HG03025 (cell line): ENCODE measurements around the gene SIDT2.
"Not testable (repeated sequence)": the region's sequence is repeated elsewhere in the genome, so short reads cannot be mapped to it uniquely, and the experiment has no call there.

Experiments
- ATAC-seq: cut with Tn5 transposase; IDR thresholded peaks from one replicate; pipeline ENCODE4 v1.9.1; 2021; ENCODE audit warnings: mild to moderate bottlenecking, moderate library complexity; ENCODE audit not compliant: unreplicated experiment, low FRiP score

SIDT2 gene

DNA sequence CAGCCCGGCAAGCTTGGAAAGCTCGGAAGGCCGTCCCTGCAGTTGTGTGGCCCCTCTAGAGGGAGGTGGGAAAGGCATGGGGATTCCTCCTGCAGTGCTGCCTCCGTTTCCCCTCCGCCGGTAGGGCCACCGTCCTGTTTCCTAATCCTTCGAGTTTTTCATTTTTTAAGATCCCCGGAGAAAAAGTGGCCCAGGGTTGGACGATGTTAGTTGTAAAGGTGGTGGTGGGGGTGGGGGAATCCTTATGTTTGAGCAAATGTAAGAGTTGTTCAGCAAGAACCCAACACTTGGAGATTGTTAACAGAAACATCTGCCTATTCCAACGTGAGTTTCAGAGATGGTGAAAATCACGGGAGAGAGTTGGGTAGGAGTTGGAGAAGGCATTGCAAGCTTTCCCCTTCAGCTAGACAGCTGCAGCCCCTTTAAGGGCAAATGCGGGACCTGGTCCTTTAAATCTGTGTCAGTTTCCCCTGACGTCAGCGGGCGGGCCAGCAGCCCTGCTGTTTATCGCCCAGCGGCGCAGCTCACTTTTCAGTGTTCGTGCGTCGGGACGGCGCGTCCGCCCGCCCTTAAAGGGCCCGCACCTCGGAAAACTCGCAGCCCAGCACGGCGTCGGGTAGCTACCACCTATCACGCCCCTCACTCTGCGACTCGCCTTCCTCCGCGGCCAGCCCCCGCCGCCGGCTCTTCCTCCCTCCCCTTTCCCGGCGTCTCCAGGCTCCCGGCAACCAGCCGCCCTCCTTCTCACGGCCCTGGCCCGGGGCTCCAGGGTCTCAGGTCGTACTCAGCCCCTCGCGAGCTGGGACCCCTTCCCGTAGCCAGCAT lies at the start of gene SIDT2:
Gene SIDT2 (plus strand): TSS at position 534 of the 825 bp plus-strand sequence. CDS start 521 bp downstream, outside the sequence.
- peak; percentile 84 for ATAC-seq

DNA sequence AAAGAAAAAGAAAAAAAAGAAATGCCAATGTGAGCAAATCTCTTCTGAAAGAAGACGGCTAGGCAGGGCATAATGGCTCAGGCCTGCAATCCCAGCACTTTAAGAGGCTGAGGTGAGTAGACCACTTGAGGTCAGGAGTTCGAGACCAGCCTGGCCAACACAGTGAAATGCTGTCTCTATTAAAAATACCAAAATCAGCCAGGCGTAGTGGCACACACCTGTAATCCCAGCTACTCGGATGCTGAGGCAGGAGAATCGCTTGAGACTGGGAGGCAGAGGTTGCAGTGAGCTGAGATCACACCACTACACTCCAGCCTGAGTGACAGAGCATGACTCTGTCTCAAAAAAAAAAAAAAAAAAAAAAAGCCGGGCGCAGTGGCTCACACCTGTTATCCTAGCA lies 48.1 kb upstream of the SIDT2 start:
- not testable (repeated sequence) for ATAC-seq

- ATAC-seq, result no peak
Measured at GRCh38 chr11:117130879-117131278, 47.7 kb upstream of the SIDT2 start.

- ATAC-seq, result no peak
Measured at GRCh38 chr11:117134431-117134830, 44.1 kb upstream of the SIDT2 start.

- ATAC-seq, result not testable (repeated sequence)
Measured at GRCh38 chr11:117134979-117135378, 43.6 kb upstream of the SIDT2 start.

DNA sequence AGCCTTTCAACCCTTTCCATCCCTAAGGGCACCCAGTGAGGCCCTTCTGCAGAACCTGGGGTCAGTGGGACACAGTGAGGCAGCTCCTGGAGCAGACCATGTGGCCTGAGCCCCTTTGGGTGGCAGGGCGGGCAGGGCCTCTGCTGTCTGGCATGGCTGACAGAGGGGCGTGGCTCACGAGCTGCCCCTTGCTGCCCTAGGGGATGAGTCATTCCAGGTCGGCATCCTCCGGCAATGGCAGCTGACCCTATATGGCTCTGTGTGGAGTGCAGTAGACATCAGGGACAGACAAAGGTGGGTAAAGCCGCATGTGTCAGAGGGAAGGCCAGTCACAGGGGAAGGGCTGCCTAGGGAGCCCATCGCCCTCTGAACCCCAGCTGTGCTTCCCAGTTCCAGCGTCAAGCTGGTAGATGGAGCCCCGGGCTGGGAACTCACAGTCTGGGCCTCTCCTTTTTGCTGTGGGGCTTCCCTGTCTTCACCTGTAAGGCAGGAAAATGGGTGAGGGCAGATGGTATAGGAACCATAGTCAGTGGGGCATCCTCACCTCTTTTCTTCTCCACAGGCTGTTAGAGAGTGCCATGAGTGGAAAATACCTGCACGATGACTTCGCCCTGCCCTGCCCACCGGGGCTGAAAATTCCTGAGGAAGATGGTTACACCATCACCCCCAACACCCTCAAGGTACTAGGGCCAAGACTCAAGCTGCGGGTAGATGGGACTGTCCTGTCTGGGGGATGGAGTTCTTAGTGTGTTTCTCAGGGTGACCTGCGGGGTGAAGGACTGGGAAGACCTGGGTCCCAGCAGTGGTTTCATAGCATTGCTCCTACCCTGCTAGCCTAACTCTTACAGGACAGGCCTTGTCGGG lies 41.1 kb upstream of the SIDT2 start:
- not testable (repeated sequence) for ATAC-seq

DNA sequence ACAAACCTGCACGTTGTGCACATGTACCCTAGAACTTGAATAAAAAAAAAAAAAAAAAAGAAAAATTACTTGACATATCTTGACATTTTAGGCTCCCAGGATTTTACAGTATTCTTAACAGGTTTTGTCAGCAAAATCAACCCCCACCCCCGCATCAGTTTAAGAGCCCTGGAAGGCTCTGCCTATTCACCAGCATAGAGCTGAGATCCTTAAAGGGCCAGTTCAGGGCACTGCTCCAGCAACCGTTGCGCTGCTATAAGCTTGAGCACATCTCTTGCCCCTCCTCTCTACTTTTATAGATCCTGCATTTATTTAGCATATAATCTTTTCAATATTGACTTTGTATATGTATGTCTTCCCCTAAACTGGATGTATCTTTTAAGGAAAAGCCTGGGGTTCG lies 35.2 kb upstream of the SIDT2 start:
- no peak for ATAC-seq

GRCh38 chr11:117143871-117144476 lies 34.6 kb upstream of the SIDT2 start, which contains the start of gene PAFAH1B2:
Gene PAFAH1B2, plus strand, starts transcription at chr11:117144287. Its CDS starts 8,161 bp downstream, at chr11:117152448.
- ATAC-seq, result peak; percentile 89

DNA sequence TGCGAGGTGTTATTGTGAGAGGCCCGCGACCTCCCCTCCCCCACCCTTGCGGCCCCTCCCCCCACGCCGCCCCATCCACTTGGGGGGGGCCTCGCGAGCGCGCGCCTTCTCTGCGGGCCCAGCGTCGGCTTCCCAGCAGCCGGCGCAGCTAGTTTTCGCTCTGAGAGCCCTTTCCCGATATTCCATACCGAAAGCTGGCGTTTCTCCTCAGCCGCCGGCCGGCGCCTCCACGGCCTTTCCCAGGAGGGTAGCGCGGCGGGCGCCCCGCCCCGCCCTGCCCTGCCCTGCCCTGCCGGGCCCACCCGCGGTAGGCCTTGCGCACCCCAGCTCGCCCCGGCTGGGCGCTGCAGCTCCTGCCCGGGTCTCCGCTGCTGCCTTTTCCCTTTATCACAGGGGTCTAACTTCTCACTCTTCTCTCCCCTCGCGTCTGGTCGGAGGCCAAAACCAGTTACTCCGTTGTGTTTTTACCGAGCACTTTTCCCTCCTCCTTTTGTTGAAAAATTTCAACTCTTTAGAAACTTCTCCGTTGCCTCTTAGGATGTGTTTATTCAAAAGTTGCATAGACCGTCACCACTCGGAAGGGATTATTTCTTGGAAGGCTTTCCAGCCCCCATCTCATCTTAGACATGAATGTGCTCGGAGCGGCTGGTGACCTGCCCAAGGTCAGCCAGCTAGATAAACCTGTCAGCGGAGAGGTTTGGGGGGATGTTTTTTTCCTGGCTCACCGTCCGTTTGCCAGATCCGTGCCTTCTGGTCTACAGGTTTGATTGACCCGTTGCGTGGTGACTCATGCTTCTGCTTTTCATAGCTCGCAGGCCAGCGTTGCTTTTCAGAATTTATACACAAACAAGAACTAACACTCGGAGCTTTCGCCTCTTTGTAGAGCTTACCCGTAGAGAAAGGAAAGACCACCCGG lies 33.8 kb upstream of the SIDT2 start:
- ATAC-seq, result peak; percentile 50

DNA sequence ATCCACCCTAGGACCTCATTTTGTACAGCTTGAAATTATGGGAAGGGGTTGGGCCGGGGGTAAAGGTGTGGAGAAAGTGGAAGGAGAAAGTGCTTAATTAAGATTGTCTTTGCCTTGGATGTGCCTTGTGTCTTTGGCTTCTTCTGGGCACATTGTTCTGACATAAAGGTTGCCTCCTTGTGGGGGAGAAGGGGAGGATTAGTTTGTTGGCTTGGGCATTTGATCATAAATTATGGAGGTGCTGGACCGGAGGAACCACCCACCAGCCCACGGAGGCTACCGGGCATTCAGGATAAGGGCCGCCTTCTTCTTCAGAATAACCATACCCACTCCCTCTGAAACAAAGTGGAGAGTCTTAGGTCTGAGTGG lies 33.2 kb upstream of the SIDT2 start:
- no peak for ATAC-seq

DNA sequence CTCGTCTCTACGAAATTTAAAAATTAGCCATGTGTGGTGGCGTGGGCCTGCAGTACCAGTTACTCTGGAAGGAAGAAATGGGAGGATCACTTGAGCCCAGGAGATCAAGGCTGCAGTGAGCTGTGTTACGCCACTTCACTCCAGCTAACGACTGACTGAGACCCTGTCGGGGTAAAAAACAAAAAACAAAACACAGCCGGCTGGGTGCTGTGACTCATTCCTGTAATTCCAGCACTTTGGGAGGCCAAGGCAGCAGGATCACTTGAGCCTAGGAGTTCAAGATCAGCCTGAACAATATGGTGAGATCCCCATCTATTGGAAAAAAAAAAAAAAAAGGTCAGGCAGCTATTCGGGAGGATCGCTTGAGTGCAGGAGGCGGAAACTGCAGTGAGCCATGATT lies 32.0 kb upstream of the SIDT2 start:
- ATAC-seq, result no peak

GRCh38 chr11:117152066-117152465 lies 26.5 kb upstream of the SIDT2 start:
- ATAC-seq, result no peak

DNA sequence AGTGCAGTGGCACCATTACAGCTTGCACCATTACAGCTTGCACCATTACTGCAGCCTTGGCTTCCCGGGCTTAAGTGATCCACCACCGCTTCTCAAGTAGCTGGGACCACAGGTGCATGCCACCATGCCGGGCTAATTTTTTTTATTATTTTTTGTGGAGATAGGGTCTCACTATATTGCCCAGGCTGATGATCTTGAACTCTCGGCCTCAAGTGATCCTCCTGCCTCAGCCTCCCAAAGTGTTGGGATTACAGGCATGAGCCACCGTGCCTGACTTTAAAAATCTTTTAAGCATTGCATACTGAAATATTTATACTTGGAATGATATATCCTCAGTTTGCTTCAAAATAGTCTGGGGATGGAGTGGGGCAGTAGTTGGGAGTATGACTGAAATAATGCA lies 24.1 kb upstream of the SIDT2 start:
- ATAC-seq, result no peak

DNA sequence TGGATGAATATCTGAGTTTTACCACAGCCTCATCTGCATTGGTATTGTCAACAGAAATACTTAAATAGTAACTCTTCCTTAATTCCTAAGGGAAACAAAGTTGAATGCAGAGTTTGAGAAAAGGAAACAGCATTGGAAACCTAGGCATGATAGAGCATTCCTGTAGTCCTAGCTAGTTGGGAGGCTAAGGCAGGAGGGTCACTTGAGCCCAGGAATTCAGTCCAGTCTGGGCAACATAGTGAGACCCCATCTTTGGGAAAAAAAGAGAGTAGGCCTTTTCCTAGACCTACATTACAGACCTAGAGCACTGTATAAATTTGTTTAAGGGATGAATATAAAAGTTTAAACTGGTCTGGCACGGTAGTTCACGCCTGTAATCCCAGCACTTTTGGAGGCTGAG lies 21.0 kb upstream of the SIDT2 start:
- ATAC-seq, result no peak

DNA sequence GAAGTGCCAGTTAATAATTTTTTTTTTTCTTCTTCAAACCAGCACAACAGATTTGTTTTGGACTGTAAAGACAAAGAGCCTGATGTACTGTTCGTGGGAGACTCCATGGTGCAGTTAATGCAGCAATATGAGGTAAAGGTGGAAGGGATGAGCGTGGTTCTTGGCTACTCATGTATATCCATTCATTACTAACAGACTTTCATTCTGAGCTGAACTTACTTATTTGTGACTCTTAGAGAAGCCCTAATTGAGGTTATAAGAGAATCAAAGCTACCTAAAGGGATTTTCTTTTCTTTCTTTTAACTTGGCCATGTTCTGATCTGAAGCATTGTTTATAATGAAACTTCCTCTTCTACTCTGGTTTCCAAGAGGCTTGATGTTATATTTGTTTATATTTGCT lies 18.7 kb upstream of the SIDT2 start:
- no peak for ATAC-seq

DNA sequence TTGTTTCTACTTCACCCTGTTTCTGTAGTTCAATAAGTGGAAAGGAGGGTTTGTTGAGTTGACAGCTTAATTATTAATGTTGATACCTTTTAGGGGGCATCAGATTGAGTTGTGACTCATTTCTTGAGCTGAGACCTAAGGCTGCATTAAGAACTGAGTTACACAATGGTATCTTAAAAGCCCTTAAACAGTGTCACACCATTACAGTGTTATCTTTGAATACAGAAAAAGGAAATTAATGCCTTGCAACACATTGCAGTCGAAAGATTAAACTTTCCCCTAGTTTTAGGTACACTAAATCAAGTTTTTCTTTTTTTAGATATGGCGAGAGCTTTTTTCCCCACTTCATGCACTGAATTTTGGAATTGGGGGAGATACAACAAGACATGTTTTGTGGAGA lies 17.7 kb upstream of the SIDT2 start:
- ATAC-seq, result no peak

DNA sequence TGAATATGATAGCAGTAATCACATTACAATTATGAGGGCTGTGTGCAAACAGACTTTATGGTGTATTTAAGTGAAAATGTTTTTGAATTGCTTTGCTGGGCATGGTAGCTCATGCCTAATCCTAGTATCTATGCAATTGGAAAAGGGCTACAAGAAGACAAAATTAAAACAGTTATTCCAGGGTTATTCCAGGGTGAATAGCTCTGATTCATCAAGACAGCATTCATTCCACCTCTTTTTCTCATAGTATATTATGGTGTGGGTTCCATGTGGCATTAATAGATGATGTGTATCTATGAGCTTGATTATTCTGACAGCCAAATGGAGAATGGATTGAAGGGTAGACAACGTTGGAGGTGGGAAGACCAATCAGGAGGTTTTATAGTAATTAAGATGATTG lies 12.1 kb upstream of the SIDT2 start:
- no peak for ATAC-seq

DNA sequence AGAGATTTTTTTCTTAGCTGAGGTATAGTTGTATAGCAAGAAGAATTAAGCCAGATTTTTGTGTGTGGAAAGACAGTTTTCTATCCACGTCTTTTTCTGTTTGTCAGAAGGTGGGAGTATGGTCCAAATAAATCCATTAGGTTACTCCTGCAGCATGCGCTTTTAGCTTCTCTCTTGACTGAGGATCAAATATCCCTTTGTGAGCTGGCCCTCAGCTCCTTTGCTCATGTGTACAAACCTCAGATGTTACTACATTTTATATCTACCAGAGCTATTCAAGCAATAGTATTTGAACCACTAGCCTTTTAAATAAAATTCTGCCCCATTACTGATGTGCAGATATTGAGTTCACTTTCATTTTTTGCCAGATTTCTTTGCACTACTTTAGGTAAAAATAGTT lies 8.8 kb upstream of the SIDT2 start:
- no peak for ATAC-seq

DNA sequence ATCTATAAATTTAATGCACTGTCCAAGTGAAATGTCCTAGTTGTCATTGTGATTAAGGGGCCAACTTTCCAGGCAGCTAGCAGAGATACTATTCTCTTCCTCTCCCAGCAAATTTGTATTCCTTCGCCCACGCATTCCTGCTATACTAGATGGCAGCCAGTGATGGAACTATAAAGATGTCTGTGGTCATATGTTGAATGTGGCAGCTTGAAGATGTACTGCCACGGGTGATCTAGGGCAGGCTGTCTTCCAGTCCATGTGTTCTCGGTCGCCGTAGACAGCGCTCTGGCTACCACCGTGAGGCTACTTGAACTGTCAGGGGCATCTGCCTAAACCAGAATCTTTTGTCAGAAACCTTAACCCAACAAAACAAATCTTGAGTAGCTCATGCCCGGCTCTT lies 8.3 kb upstream of the SIDT2 start:
- ATAC-seq, result no peak

DNA sequence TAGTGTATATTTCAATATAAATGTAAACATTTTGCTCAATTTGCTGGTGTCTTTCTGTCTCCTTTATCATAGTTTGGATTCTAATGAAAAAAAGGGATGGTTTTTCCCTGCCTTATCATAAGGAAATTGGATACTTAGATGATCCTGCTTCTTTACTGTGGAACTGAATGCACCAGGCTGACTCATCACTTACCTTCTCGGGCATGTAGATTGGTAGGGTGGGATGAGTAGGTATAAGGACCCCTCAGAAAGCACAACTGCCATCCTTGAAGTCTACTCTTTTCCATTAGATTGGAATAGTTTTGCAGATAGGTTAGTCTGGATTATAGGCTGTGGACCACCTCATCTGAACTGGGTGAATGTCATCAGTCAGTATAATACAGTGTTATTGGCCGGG lies 7.5 kb upstream of the SIDT2 start:
- no peak for ATAC-seq
